ENCODE measurements around the gene BIK.

BIK gene

DNA sequence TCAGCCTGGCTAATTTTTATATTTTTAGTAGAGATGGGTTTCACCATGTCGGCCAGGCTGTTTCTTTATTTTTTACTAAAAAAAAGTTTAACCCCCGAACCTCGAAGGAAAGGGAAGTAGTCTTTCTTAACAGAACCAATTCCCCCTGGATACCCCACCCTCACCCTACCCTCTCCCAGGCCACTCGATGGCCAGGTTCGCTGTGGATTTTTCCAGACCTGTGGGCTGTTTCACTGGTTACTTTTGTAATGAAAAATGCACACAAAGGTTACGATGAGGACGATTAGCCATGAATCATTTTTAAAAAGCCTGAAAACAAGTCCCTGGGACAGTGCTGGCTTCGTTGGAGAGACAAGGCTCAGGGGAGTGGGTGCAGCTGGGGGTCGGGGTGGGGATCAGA, 43.3 kb downstream of the BIK start:
- no peak overlapping the region for H3K4me3 ChIP-seq (ENCODE audit: low read depth, low read length)
- DNase-seq (ENCODE audit: low read depth): peak; percentile 48
- TF ChIP-seq, protein P1, sequence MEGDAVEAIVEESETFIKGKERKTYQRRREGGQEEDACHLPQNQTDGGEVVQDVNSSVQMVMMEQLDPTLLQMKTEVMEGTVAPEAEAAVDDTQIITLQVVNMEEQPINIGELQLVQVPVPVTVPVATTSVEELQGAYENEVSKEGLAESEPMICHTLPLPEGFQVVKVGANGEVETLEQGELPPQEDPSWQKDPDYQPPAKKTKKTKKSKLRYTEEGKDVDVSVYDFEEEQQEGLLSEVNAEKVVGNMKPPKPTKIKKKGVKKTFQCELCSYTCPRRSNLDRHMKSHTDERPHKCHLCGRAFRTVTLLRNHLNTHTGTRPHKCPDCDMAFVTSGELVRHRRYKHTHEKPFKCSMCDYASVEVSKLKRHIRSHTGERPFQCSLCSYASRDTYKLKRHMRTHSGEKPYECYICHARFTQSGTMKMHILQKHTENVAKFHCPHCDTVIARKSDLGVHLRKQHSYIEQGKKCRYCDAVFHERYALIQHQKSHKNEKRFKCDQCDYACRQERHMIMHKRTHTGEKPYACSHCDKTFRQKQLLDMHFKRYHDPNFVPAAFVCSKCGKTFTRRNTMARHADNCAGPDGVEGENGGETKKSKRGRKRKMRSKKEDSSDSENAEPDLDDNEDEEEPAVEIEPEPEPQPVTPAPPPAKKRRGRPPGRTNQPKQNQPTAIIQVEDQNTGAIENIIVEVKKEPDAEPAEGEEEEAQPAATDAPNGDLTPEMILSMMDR (conservative IDR thresholded peaks at IDR 0.05; ENCODE audit: low read depth, low read length): no peak

DNA sequence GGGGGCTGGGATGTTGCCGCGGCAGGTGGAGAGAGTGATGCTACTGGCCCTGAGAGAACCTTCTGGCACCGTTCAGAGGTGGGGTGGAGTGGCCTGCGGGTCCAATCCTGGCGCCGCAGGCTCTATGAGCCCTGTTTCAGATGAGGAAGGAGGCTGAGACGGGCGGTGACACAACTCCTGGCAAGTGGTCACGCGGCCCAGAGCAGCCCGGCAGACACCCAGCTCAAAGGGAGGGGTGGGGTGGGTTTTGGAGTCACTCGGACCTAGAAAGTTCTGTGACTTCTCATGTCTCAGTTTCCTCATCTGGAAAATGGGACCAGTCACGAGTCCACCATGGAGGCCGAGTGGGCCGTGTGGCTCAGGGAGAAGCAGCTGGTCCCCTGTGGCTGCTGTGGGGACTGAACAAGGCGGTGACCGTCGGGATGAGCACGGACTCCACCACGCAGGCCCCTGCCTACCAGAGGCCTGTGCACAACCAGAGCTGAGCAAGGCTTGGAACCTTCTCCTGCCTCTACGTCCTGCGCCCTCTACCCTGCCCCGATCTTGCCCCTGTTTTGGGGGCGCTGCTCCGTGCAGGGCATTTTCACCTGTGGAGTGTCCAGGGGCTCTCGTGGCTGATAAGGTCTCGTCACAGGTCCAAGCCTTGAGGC, 44.5 kb downstream of the BIK start:
- TF ChIP-seq, protein P1 (conservative IDR thresholded peaks at IDR 0.05; ENCODE audit: low read depth, low read length): no peak
- H3K4me3 ChIP-seq (ENCODE audit: low read depth, low read length): no peak overlapping the region
- no peak for DNase-seq (ENCODE audit: low read depth)

DNA sequence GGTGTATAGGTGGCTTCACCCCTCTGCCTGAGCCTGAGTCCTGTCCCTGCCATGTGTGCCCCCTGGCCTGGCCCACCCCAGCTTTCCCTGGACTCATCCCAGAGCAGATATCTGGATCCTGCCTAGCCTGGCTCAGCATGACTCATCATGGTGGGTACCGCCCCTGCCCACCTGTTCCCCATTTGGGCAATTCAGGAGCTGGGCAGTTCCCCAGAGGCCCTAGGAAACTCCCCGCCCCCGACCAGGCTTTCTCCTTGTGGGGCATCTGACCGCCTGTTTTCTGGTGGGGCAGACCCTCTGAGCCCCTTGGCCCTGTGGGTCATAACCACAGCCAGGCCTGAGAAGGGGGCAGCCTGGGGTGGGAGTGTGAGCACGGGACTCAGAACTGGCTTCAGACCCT, 45.2 kb downstream of the BIK start:
- TF ChIP-seq, protein P1 (conservative IDR thresholded peaks at IDR 0.05; ENCODE audit: low read depth, low read length): no peak
- H3K4me3 ChIP-seq (ENCODE audit: low read depth, low read length): no peak overlapping the region
- DNase-seq (ENCODE audit: low read depth): no peak

DNA sequence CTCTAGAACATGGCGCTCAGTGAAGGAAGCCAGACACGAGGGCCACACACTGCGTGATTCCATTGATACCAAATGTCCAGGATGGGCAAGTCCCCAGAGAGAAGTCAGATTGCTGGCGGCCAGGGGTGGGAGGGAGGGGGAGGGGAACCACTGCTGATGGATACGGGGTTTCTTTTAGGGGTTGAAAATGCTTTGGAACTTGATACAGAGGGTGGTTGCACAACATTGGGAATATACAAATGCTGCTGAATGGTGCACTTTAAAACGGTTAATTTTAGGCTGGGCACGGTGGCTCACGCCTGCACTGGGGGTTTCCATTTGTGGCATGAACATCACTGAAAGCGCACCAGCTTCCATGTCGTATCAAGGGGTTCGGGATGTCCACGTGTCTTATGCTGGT, 45.9 kb downstream of the BIK start:
- H3K4me3 ChIP-seq (ENCODE audit: low read depth, low read length): no peak overlapping the region
- no peak for DNase-seq (ENCODE audit: low read depth)
- TF ChIP-seq, protein P1 (conservative IDR thresholded peaks at IDR 0.05; ENCODE audit: low read depth, low read length): no peak

DNA sequence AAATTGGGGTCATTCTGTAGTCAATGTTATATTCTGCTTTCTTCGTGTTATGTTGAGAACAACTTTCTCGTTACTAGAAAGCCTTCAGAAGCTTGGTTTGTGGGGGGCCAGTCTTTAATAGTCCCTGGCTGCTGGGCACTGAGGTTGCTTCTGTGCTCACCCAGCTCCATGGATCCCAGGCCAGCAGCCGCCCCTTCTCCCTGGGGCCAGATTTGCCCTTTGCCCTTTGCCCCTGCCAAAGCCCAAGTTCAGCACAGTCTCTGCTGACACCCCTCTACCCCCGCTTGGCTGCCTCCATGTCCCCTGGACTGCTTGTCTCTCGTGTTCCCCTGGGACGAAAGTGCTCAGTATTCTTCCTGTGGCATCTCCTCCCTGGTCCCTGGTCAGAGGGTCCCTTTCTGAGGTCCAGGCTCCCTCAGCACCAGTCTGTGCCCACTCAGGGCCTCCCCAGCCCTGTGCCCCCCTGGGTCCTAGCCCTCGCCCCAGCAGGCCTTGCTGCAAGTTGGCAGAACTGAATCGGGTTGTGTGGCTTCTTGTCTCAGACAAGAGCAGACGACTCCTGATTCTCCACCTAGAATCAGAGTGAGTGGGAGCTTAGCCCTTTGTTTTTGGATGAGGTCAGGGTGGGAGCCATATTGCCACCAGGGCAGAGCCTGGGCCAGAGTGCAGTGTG, 47.5 kb downstream of the BIK start:
- no peak overlapping the region for H3K4me3 ChIP-seq (ENCODE audit: low read depth, low read length)
- DNase-seq (ENCODE audit: low read depth): no peak
- TF ChIP-seq, protein P1 (conservative IDR thresholded peaks at IDR 0.05; ENCODE audit: low read depth, low read length): no peak

DNA sequence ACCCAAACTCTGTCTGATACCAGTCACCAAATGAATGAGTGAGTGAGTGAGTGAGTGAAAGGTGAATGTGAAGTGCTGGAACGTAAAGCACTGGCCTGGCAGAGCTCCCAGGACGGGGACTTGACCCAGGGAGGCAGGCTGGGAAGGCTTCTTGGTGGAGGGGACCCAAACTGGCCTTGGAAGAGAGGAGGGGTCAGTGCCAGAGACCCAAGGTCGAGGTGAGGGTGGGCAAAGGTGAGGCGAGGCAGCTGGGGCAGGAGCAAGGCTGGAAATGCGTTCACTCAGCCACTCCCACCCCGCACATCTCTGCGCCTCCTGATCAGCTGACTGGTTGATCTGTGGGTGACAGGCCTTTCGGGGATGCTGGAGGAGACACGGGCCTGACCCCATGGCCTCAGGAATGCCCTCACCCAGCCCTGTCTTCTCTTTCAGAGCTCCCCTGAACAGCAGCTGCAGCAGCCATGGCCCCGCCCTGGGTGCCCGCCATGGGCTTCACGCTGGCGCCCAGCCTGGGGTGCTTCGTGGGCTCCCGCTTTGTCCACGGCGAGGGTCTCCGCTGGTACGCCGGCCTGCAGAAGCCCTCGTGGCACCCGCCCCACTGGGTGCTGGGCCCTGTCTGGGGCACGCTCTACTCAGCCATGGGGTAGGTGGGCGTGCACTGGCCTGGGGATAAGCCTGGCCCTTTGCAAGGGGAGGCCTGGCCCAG, 48.4 kb downstream of the BIK start:
- no peak overlapping the region for H3K4me3 ChIP-seq (ENCODE audit: low read depth, low read length)
- TF ChIP-seq, protein P1 (conservative IDR thresholded peaks at IDR 0.05; ENCODE audit: low read depth, low read length): no peak
- no peak for DNase-seq (ENCODE audit: low read depth)
